Measurements from ENCODE around the gene RSRP1.

GRCh38 chr1:25210728-25211127, 36.5 kb downstream of the RSRP1 start:
- TF ChIP-seq POLR2A (IDR thresholded peaks at IDR 0.05; ENCODE audit: low read depth, low read length) (no peak), POLR2AphosphoS5 (IDR thresholded peaks at IDR 0.05; ENCODE audit: insufficient read depth, low read depth, low read length) (no peak), CTCF (IDR thresholded peaks at IDR 0.05; ENCODE audit: extremely low read depth in 1 of 2, insufficient read depth in 1 of 2, low read depth in 1 of 2, low read length in 2 of 2) (no peak)

Data from endothelial cell of umbilical vein (primary cell).